Progenitor cell of endocrine pancreas (in vitro differentiated cells): ENCODE results near the gene NXPH4. TPM values are rescaled to one million over a fixed set of nuclear protein-coding genes. Genes with fewer than 3 reads are reported as not detected.

Experiments
- DNase-seq: peaks from one replicate; pipeline ENCODE4 v3.0.0; 2021; ENCODE audit warnings: low spot score; ENCODE audit not compliant: unreplicated experiment
- H3K27ac Mint-ChIP-seq: 2 replicates; pipeline ENCODE4 v1.8.0; 2021; ENCODE audit warnings: mild to moderate bottlenecking, moderate library complexity, mixed read lengths
- H3K27me3 Mint-ChIP-seq: 2 replicates; pipeline ENCODE4 v1.8.0; 2021; ENCODE audit warnings: mixed read lengths
- H3K36me3 Mint-ChIP-seq: 2 replicates; pipeline ENCODE4 v1.8.0; 2022; ENCODE audit warnings: mixed read lengths; ENCODE audit not compliant: insufficient read depth
- H3K4me1 Mint-ChIP-seq: 2 replicates; pipeline ENCODE4 v1.8.0; 2021; ENCODE audit warnings: low read depth, mixed read lengths
- H3K4me3 Mint-ChIP-seq: 2 replicates; pipeline ENCODE4 v1.8.0; 2021; ENCODE audit warnings: low read depth, mild to moderate bottlenecking, moderate library complexity, mixed read lengths
- H3K9me3 Mint-ChIP-seq: 2 replicates; pipeline ENCODE4 v1.8.0; 2021; ENCODE audit warnings: low read depth, mixed read lengths
- CTCF ChIP-seq: fragments of 200-600 bp; sonication (generic); IDR thresholded peaks from one replicate; pipeline ENCODE4 v1.5.0; 2021; ENCODE audit warnings: antibody characterized with exemption, mild to moderate bottlenecking; ENCODE audit not compliant: unreplicated experiment
- total RNA-seq: library from RNA; stranded (reverse); gene quantifications from 2 replicates; pipeline ENCODE4 v1.2.1, GENCODE V29; 2021

NXPH4 gene
- total RNA-seq, 1 donor from 2014 or later: 2.0 TPM

- Mint-ChIP-seq H3K9me3 (no peaks in the 10 kb centered on the region), H3K27ac (peak overlapping the region; percentile 82), H3K4me3 (no peak overlapping the region), H3K4me1 (no peaks in the 10 kb centered on the region), H3K36me3 (peaks cover 26% of the 10 kb centered on the region), H3K27me3 (no peaks in the 10 kb centered on the region)
- peak; percentile 68 for TF ChIP-seq CTCF
- DNase-seq: peak; percentile 55
Measured at GRCh38 chr12:57175428-57176138, 41.0 kb upstream of the NXPH4 start.

GRCh38 chr12:57176139-57176477 is 40.5 kb upstream of the NXPH4 start:
- no peak overlapping the region for H3K4me3 Mint-ChIP-seq
- peak overlapping the region; percentile 27 for H3K27ac Mint-ChIP-seq
- no peak for DNase-seq
- H3K9me3 Mint-ChIP-seq: no peaks in the 10 kb centered on the region
- peaks cover 24% of the 10 kb centered on the region for H3K36me3 Mint-ChIP-seq
- no peak for TF ChIP-seq CTCF
- no peaks in the 10 kb centered on the region for H3K4me1 Mint-ChIP-seq
- no peaks in the 10 kb centered on the region for H3K27me3 Mint-ChIP-seq

- Mint-ChIP-seq H3K36me3 (peaks cover 24% of the 10 kb centered on the region), H3K4me1 (no peaks in the 10 kb centered on the region), H3K27me3 (no peaks in the 10 kb centered on the region), H3K27ac (no peak overlapping the region), H3K9me3 (no peaks in the 10 kb centered on the region), H3K4me3 (no peak overlapping the region)
- TF ChIP-seq CTCF: no peak
- DNase-seq: no peak
Measured at GRCh38 chr12:57176846-57177245, 39.7 kb upstream of the NXPH4 start.

- H3K4me3 Mint-ChIP-seq: no peak overlapping the region
- H3K36me3 Mint-ChIP-seq: peaks cover 24% of the 10 kb centered on the region
Measured at GRCh38 chr12:57177354-57177753, 39.2 kb upstream of the NXPH4 start.

GRCh38 chr12:57178213-57178612 is 38.4 kb upstream of the NXPH4 start:
- Mint-ChIP-seq H3K9me3 (no peaks in the 10 kb centered on the region), H3K27me3 (no peaks in the 10 kb centered on the region), H3K27ac (no peak overlapping the region), H3K4me1 (no peaks in the 10 kb centered on the region), H3K36me3 (peaks cover 19% of the 10 kb centered on the region), H3K4me3 (no peak overlapping the region)
- DNase-seq: no peak
- TF ChIP-seq CTCF: no peak

More at GRCh38 chr12:57177354-57177753, 39.2 kb upstream of the NXPH4 start:
- Mint-ChIP-seq H3K9me3 (no peaks in the 10 kb centered on the region), H3K27me3 (no peaks in the 10 kb centered on the region), H3K27ac (no peak overlapping the region), H3K4me1 (no peaks in the 10 kb centered on the region)
- DNase-seq: no peak
- no peak for TF ChIP-seq CTCF
